Mucosa of descending colon (tissue), 3 donors: ENCODE measurements around the gene ECPAS. TPM values are rescaled to one million over a fixed set of nuclear protein-coding genes. Genes with fewer than 3 reads are reported as not detected.
A peak's percentile ranks its signal among the peaks of the same experiment; 100 is the strongest.
"Not testable (repeated sequence)": the region's sequence is repeated elsewhere in the genome, so short reads cannot be mapped to it uniquely, and the experiment has no call there.

ENCODE experiments used
- ATAC-seq: fragments of 200-7000 bp; cut with Tn5 transposase; one replicate; pipeline ENCODE4 v1.9.1; 2020; ENCODE audit warnings: mild to moderate bottlenecking, moderate library complexity
- DNase-seq, 3 donors: peaks; one replicate each; pipeline ENCODE4 v3.0.0-alpha.2; 2020
- H3K36me3 ChIP-seq: fragments of 200-600 bp; one replicate; pipeline ENCODE4 v1.8.0; 2021; ENCODE audit warnings: low read depth, mild to moderate bottlenecking
- H3K4me1 ChIP-seq: fragments of 200-600 bp; one replicate; pipeline ENCODE4 v1.8.0; 2021; ENCODE audit warnings: low read depth, mild to moderate bottlenecking
- H3K4me3 ChIP-seq: fragments of 200-600 bp; one replicate; pipeline ENCODE4 v1.8.0; 2021; ENCODE audit warnings: mild to moderate bottlenecking
- H3K9me3 ChIP-seq: fragments of 200-600 bp; one replicate; pipeline ENCODE4 v1.8.0; 2021; ENCODE audit warnings: mild to moderate bottlenecking
- CTCF ChIP-seq: fragments of 200-600 bp; IDR thresholded peaks from one replicate; pipeline ENCODE4 v1.8.0; 2022; ENCODE audit warnings: antibody characterized with exemption, mild to moderate bottlenecking
- intact Hi-C, 2 donors: fragments of 100-400 bp; cut with DNase I in 1 of 2; cut with micrococcal nuclease in 1 of 2; formaldehyde crosslinking; loops; one replicate each; pipeline versions ENCODE4 v1.11.0 to v1.11.1; 2022; cut with DNase I, micrococcal nuclease
- total RNA-seq, 3 donors: library from RNA; stranded (reverse); fragmentation: NEBNext Ultra II Directional in 2 of 3; extraction: Animal tissue kit (Norgen Biotek cat#: 25700) in 2 of 3; gene quantifications; one replicate each; pipeline versions ENCODE4 v1.2.1 to v1.2.4, GENCODE V29; 2021 to 2023
- donor health status: DM: no; HTN: no; CAD: no; lungs with moderate emphysema.
- donor health status: DM: no; HTN: no; CAD: no.
- donor health status: DM: no; HTN: yes; CAD: no.

The ECPAS gene
- total RNA-seq, 3 donors from 2014 or later = 77.4 to 102 (median 82.8) TPM

- Histone ChIP-seq H3K36me3 (no peaks in the 10 kb centered on the region), H3K9me3 (no peaks in the 10 kb centered on the region), H3K4me1 (peaks cover 4% of the 10 kb centered on the region), H3K4me3 (no peak overlapping the region)
- intact Hi-C loops = no loop called here
- no peak for TF ChIP-seq CTCF
- ATAC-seq = peak; percentile 78
- DNase-seq = no peak
Observed at GRCh38 chr9:111349766-111350165, 134.4 kb downstream of the ECPAS start.

- ATAC-seq (peak; percentile 95), DNase-seq (peak in 2 of 3 donors; percentile 47 to 67)
- no peaks in the 10 kb centered on the region for H3K36me3 ChIP-seq
- H3K4me1 ChIP-seq = peaks cover 4% of the 10 kb centered on the region
- H3K4me3 ChIP-seq = no peak overlapping the region
- H3K9me3 ChIP-seq = no peaks in the 10 kb centered on the region
- intact Hi-C loops = no loop called here
- TF ChIP-seq CTCF = no peak
Observed at GRCh38 chr9:111348821-111349271, 135.3 kb downstream of the ECPAS start.

GRCh38 chr9:111334318-111334863, 149.8 kb downstream of the ECPAS start:
- H3K36me3 ChIP-seq, H3K4me1 ChIP-seq, DNase-seq, ATAC-seq, H3K9me3 ChIP-seq, H3K4me3 ChIP-seq, intact Hi-C loops: not testable (repeated sequence)

- TF ChIP-seq CTCF = no peak
- Histone ChIP-seq H3K4me3 (no peak within 1 kb of the TSS), H3K36me3 (no peaks in the 10 kb centered on the region), H3K4me1 (no peaks in the 10 kb centered on the region), H3K9me3 (no peaks in the 10 kb centered on the region)
- DNase-seq = no peak
- intact Hi-C loops = no loop called here
- ATAC-seq = no peak
Observed at GRCh38 chr9:111330124-111330523, 154.1 kb downstream of the ECPAS start, which contains the start of gene OR2K2. OR2K2 (minus strand) TSS chr9:111330224; CDS start chr9:111328433, 1,791 bp downstream.

GRCh38 chr9:111320631-111321030, 163.6 kb downstream of the ECPAS start:
- TF ChIP-seq CTCF = no peak
- H3K4me1 ChIP-seq = no peaks in the 10 kb centered on the region
- intact Hi-C loops = no loop called here
- ATAC-seq (no peak), DNase-seq (no peak)
- H3K4me3 ChIP-seq = no peak overlapping the region
- no peaks in the 10 kb centered on the region for H3K36me3 ChIP-seq
- H3K9me3 ChIP-seq = no peaks in the 10 kb centered on the region

GRCh38 chr9:111316796-111317195, 167.4 kb downstream of the ECPAS start:
- TF ChIP-seq CTCF = no peak
- no peaks in the 10 kb centered on the region for H3K36me3 ChIP-seq
- DNase-seq (no peak), ATAC-seq (no peak)
- H3K9me3 ChIP-seq = no peaks in the 10 kb centered on the region
- intact Hi-C loops = no loop called here
- H3K4me3 ChIP-seq = no peak overlapping the region
- no peaks in the 10 kb centered on the region for H3K4me1 ChIP-seq

Other genes with a start within 250 kb of the ECPAS start
- not detected for gene OR2K2, start 154.2 kb downstream of the ECPAS start, total RNA-seq
- 10 to 100 TPM in 1 of 3 donors, 1 to 10 TPM in 2; 1.3 to 27.4 (median 2.0) TPM for gene ZNF483, start 40.8 kb upstream of the ECPAS start, total RNA-seq
- gene PTGR1, start 115.3 kb upstream of the ECPAS start, total RNA-seq = 10 to 100 TPM; 41.5 to 83.7 (median 48.7) TPM
- 1 to 10 TPM; 7.5 to 8.0 (median 7.7) TPM for gene DNAJC25, start 147.0 kb upstream of the ECPAS start, total RNA-seq
- gene GNG10, start 177.2 kb upstream of the ECPAS start, total RNA-seq = 10 to 100 TPM; 16.7 to 33.1 (median 24.6) TPM